GM10248 (cell line): ENCODE measurements around the gene CNTRL.
"Not testable (repeated sequence)": the region's sequence is repeated elsewhere in the genome, so short reads cannot be mapped to it uniquely, and the experiment has no call there.

ENCODE experiments used
- CTCF ChIA-PET: fragments of 300-600 bp; sonication (Branson Sonifier 250); formaldehyde crosslinking; extraction: SDS; loops from one replicate; lab custom pipeline; 2021; ENCODE audit warnings: antibody characterized with exemption; lab: Yijun Ruan, JAX
- POLR2A ChIA-PET: fragments of 350-650 bp; sonication (Branson Sonifier 250); formaldehyde crosslinking; extraction: SDS; loops from one replicate; lab custom pipeline; 2020; ENCODE audit warnings: antibody characterized with exemption; lab: Yijun Ruan, JAX
- DNase-seq: peaks from one replicate; pipeline ENCODE4 v3.0.0; 2012; ENCODE audit errors: extremely low spot score
- CTCF ChIP-seq: IDR thresholded peaks from 2 replicates; pipeline ENCODE4 v1.5.1; 2012; ENCODE audit warnings: mild to moderate bottlenecking, low read depth; ENCODE audit errors: extremely low read depth, missing control alignments, control extremely low read depth

The CNTRL gene

GRCh38 chr9:121085661-121086060, 10.9 kb downstream of the CNTRL start:
- DNase-seq, result no peak
- TF ChIP-seq CTCF, result no peak
- CTCF ChIA-PET, result interaction anchor here (1.0 kb wide), 1 partner anchor 10 kb away, joined by 3 read pairs; no protein-coding TSS in a partner anchor
- POLR2A ChIA-PET, result no interaction called here

GRCh38 chr9:121088576-121088975, 13.8 kb downstream of the CNTRL start:
- no peak for TF ChIP-seq CTCF
- no peak for DNase-seq
- CTCF ChIA-PET, result no interaction called here
- POLR2A ChIA-PET, result interaction anchor here (0.5 kb wide), 1 partner anchor 414 kb away, joined by 3 read pairs; no protein-coding TSS in a partner anchor

GRCh38 chr9:121090743-121091142, 16.0 kb downstream of the CNTRL start:
- CTCF ChIA-PET, result interaction anchor here (1.0 to 1.1 kb wide), 2 partner anchors 9 to 31 kb away, joined by 3 to 4 read pairs; no protein-coding TSS in a partner anchor
- DNase-seq, POLR2A ChIA-PET: not testable (repeated sequence)

GRCh38 chr9:121095057-121095456, 20.3 kb downstream of the CNTRL start:
- no peak for TF ChIP-seq CTCF
- DNase-seq, result no peak
- CTCF ChIA-PET, result interaction anchor here (0.8 to 2.0 kb wide), 4 partner anchors 8 to 26 kb away, joined by 3 to 4 read pairs (median 3); no protein-coding TSS in a partner anchor
- POLR2A ChIA-PET, result no interaction called here

GRCh38 chr9:121098567-121099198, 23.9 kb downstream of the CNTRL start:
- no peak for TF ChIP-seq CTCF
- ChIA-PET POLR2A (no interaction called here), CTCF (interaction anchor here (0.9 to 1.5 kb wide), 2 partner anchors 17 to 71 kb away, joined by 3 read pairs; no protein-coding TSS in a partner anchor)
- DNase-seq, result peak; percentile 23

- DNase-seq, POLR2A ChIA-PET, CTCF ChIA-PET: not testable (repeated sequence)
Measured at GRCh38 chr9:121104054-121104453, 29.3 kb downstream of the CNTRL start.

- TF ChIP-seq CTCF, result no peak
- ChIA-PET POLR2A (no interaction called here), CTCF (interaction anchor here (1.3 kb wide), 1 partner anchor 9 kb away, joined by 3 read pairs; no protein-coding TSS in a partner anchor)
- DNase-seq, result no peak
Measured at GRCh38 chr9:121105531-121105930, 30.8 kb downstream of the CNTRL start.
